ENCODE measurements around the gene RNF126.

Gene RNF126

GRCh38 chr19:677201-677600, 14.2 kb upstream of the RNF126 start:
- H3K4me2 ChIP-seq (ENCODE audit: insufficient read depth, low read length): no peak overlapping the region
- H3K4me1 ChIP-seq (ENCODE audit: insufficient read depth, low read length): peaks cover 19% of the 10 kb centered on the region
- no peak overlapping the region for H3K27ac ChIP-seq (ENCODE audit: low read length)
- H3K27me3 ChIP-seq (ENCODE audit: insufficient read depth, low read length, poor library complexity): no peaks in the 10 kb centered on the region
- no peaks in the 10 kb centered on the region; the same call in 1 of the 2 replicates for H3K36me3 ChIP-seq (ENCODE audit: insufficient read depth, low read length)
- H2AFZ ChIP-seq (ENCODE audit: low read depth, low read length): no peak overlapping the region
- peaks cover 18% of the 10 kb centered on the region for H4K20me1 ChIP-seq (ENCODE audit: insufficient read depth, low read length)
- no peaks in the 10 kb centered on the region for H3K9me3 ChIP-seq (ENCODE audit: insufficient read depth, low read length, severe bottlenecking)
- ATAC-seq (ENCODE audit: insufficient read depth, low read depth): no peak
- H3K9ac ChIP-seq (ENCODE audit: low read depth, low read length): no peak overlapping the region
- H3K79me2 ChIP-seq (ENCODE audit: insufficient read depth, low read length): peaks cover 9% of the 10 kb centered on the region
- no peak for DNase-seq
- TF ChIP-seq CTCF (IDR thresholded peaks at IDR 0.05; ENCODE audit: borderline replicate concordance, extremely low read depth, low read length, poor library complexity, severe bottlenecking) (no peak), EZH2 (IDR thresholded peaks at IDR 0.05; ENCODE audit: borderline replicate concordance, low read depth, low read length, severe bottlenecking) (no peak)
- no peak overlapping the region for H3K4me3 ChIP-seq (ENCODE audit: low read depth in 1 of 2, low read length in 2 of 2)

DNA sequence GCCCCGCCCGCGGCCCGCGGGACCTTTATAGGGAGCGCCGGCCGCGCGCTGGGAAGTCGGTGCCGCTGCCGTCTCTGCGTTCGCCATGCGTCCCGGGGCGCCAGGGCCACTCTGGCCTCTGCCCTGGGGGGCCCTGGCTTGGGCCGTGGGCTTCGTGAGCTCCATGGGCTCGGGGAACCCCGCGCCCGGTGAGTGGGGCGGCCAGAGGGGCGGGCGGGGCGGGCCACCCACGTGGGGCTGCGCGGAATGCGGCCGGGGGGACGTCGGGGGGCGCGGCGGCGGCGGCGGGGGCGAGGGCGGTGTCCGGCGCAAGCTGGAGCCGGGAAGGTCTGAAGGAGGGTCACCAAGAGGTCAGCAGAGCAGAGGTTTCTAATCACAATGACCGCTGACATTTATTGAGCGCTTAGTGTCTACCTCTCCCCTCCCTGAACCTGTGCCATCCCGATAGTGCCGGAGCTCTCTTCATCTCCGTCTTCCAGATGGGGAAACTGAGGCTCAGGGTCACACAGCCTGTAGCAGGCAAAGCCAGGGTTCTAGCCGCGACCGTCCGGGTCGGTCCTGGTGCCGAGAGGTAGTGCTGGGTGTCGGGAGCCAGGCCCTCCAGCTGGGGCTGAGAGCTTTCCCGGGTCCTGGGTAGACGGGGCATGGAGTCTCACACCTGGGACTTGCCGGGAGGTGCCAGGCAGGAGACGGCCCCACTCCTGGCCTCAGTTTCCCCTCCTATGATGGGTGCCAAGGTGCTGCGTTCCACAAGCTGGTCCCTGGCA, 13.5 kb upstream of the RNF126 start, which contains the start of gene FSTL3:
FSTL3 (plus strand) TSS at position 54 of the 767 bp plus-strand sequence; CDS start at position 86, 32 bp downstream.
- H3K4me3 ChIP-seq (ENCODE audit: low read depth in 1 of 2, low read length in 2 of 2): no peak within 1 kb of the TSS
- H3K79me2 ChIP-seq (ENCODE audit: insufficient read depth, low read length): peaks cover 9% of the 10 kb centered on the region
- no peaks in the 10 kb centered on the region; the same call in 1 of the 2 replicates for H3K36me3 ChIP-seq (ENCODE audit: insufficient read depth, low read length)
- DNase-seq (no peak), ATAC-seq (ENCODE audit: insufficient read depth, low read depth) (no peak)
- H2AFZ ChIP-seq (ENCODE audit: low read depth, low read length): no peak within 1 kb of the TSS
- no peak for TF ChIP-seq EZH2 (IDR thresholded peaks at IDR 0.05; ENCODE audit: borderline replicate concordance, low read depth, low read length, severe bottlenecking)
- no peak for TF ChIP-seq CTCF (IDR thresholded peaks at IDR 0.05; ENCODE audit: borderline replicate concordance, extremely low read depth, low read length, poor library complexity, severe bottlenecking)
- no peak within 1 kb of the TSS for H3K4me2 ChIP-seq (ENCODE audit: insufficient read depth, low read length)
- no peaks in the 10 kb centered on the region for H3K27me3 ChIP-seq (ENCODE audit: insufficient read depth, low read length, poor library complexity)
- H3K9ac ChIP-seq (ENCODE audit: low read depth, low read length): no peak within 1 kb of the TSS
- H3K4me1 ChIP-seq (ENCODE audit: insufficient read depth, low read length): peaks cover 18% of the 10 kb centered on the region
- H3K27ac ChIP-seq (ENCODE audit: low read length): no peak within 1 kb of the TSS
- H3K9me3 ChIP-seq (ENCODE audit: insufficient read depth, low read length, severe bottlenecking): no peaks in the 10 kb centered on the region
- peaks cover 18% of the 10 kb centered on the region for H4K20me1 ChIP-seq (ENCODE audit: insufficient read depth, low read length)

DNA sequence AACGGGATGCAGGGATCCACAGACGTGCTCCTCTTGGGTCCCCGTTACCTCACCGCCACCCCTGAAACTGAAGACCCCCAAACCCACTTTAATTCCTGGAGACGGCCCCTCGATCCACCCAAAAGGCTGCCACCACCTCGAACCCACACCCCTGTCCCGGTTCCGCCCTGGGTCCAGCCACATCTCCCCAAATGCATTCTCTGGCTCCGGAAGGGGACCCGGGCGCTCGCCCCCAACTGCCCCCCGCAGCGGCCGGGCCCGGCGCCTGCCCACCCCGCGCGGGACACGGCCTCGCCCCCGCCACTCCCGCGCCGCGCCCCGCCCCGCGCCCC, 13.0 kb upstream of the RNF126 start:
- Histone ChIP-seq H3K36me3 (ENCODE audit: insufficient read depth, low read length) (no peaks in the 10 kb centered on the region; the same call in 1 of the 2 replicates), H3K79me2 (ENCODE audit: insufficient read depth, low read length) (peaks cover 9% of the 10 kb centered on the region), H3K9ac (ENCODE audit: low read depth, low read length) (no peak overlapping the region), H3K4me1 (ENCODE audit: insufficient read depth, low read length) (peaks cover 13% of the 10 kb centered on the region), H3K27ac (ENCODE audit: low read length) (no peak overlapping the region), H3K27me3 (ENCODE audit: insufficient read depth, low read length, poor library complexity) (no peaks in the 10 kb centered on the region), H3K9me3 (ENCODE audit: insufficient read depth, low read length, severe bottlenecking) (no peaks in the 10 kb centered on the region), H3K4me3 (ENCODE audit: low read depth in 1 of 2, low read length in 2 of 2) (no peak overlapping the region), H2AFZ (ENCODE audit: low read depth, low read length) (no peak overlapping the region), H3K4me2 (ENCODE audit: insufficient read depth, low read length) (no peak overlapping the region), H4K20me1 (ENCODE audit: insufficient read depth, low read length) (peaks cover 18% of the 10 kb centered on the region)
- TF ChIP-seq CTCF (IDR thresholded peaks at IDR 0.05; ENCODE audit: borderline replicate concordance, extremely low read depth, low read length, poor library complexity, severe bottlenecking): no peak
- ATAC-seq (ENCODE audit: insufficient read depth, low read depth): no peak
- no peak for DNase-seq
